Measurements from ENCODE around the gene PAXIP1. TPM values are rescaled to one million over a fixed set of nuclear protein-coding genes. Genes with fewer than 3 reads are reported as not detected.

The PAXIP1 gene
- total and polyA plus RNA-seq, 2 donors (not counting 3 experiments of a cell fraction or from before 2014, with no cell fraction given), result 10.0 to 15.8 TPM

GRCh38 chr7:154994996-154995395 is 7.9 kb downstream of the PAXIP1 start:
- Histone ChIP-seq H3K9me3 (replicated peaks; ENCODE audit: control insufficient read depth, insufficient read depth, low read length) (no peaks in the 10 kb centered on the region), H3K27ac (ENCODE audit: insufficient read depth, low read depth, low read length) (no peak overlapping the region), H3K4me1 (ENCODE audit: control insufficient read depth, extremely low read depth, insufficient read depth, low read length) (no peaks in the 10 kb centered on the region), H3K79me2 (ENCODE audit: control insufficient read depth, insufficient read depth, low read length) (peaks cover 8% of the 10 kb centered on the region), H2AFZ (ENCODE audit: low read depth, low read length) (no peak overlapping the region), H3K9ac (replicated peaks; ENCODE audit: extremely low read depth, insufficient read depth, low read length) (no peak overlapping the region), H4K20me1 (replicated peaks; ENCODE audit: control insufficient read depth, extremely low read depth, insufficient read depth, low read length) (no peaks in the 10 kb centered on the region), H3K4me3 (replicated peaks in 1 of 3; ENCODE audit: insufficient read depth in 1 of 3, low read depth in 1 of 3, low read length in 3 of 3) (no peak overlapping the region), H3K27me3 (ENCODE audit: control insufficient read depth in 2 of 2, insufficient read depth in 2 of 2, low read length in 2 of 2) (no peaks in the 10 kb centered on the region), H3K4me2 (ENCODE audit: insufficient read depth, low read length) (no peak overlapping the region), H3K36me3 (ENCODE audit: control insufficient read depth in 2 of 2, extremely low read depth in 1 of 2, insufficient read depth in 2 of 2, low read length in 2 of 2) (peaks cover 4 to 14% of the 10 kb centered on the region in 2 experiments), H3K9me1 (replicated peaks; ENCODE audit: control insufficient read depth, extremely low read depth, insufficient read depth, low read length) (no peaks in the 10 kb centered on the region)
- dilution Hi-C loops (cut with MboI; ENCODE audit: extremely low pct_ligation_motif_present, low sequenced_read_pairs), result no loop called here
- BruUV-seq (replicated peaks), result no TSS peak
- DNase-seq (ENCODE audit: low read depth, low spot score) (no peak), FAIRE-seq (no peak)
- ChIA-PET POLR2A (no interaction called here), CTCF (interaction anchor here (1.1 to 1.3 kb wide), 2 partner anchors 8 to 68 kb away, joined by 3 read pairs; partner anchors contain the start of gene PAXIP1)
- intact Hi-C loops (cut with micrococcal nuclease), result no loop called here
- TF ChIP-seq EZH2 (IDR thresholded peaks at IDR 0.05; ENCODE audit: borderline replicate concordance, low read depth, low read length, severe bottlenecking) (no peak), MYC (IDR thresholded peaks at IDR 0.05; ENCODE audit: low read depth, low read length) (no peak), POLR2AphosphoS5 (IDR thresholded peaks at IDR 0.05; ENCODE audit: insufficient read depth, low read depth, low read length) (no peak), GATA2 (IDR thresholded peaks at IDR 0.05; ENCODE audit: insufficient read depth, insufficient read length, low read depth, low read length) (no peak), POLR2A (IDR thresholded peaks at IDR 0.05; ENCODE audit: low read depth, low read length) (no peak), FOS (IDR thresholded peaks at IDR 0.05; ENCODE audit: borderline replicate concordance, insufficient read depth, low read length) (no peak), MAX (IDR thresholded peaks at IDR 0.05; ENCODE audit: insufficient read depth, insufficient read length) (no peak), JUN (IDR thresholded peaks at IDR 0.05; ENCODE audit: borderline replicate concordance, insufficient read depth, insufficient read length, low read depth) (no peak)
